H9 (cell line): ENCODE measurements around the gene ALDH9A1. TPM values are rescaled to one million over a fixed set of nuclear protein-coding genes. Genes with fewer than 3 reads are reported as not detected.

Experiments
- DNase-seq: peaks from one replicate; pipeline ENCODE4 v3.0.0-alpha.2; 2017
- H2AFZ ChIP-seq: one replicate; pipeline ENCODE4 v1.6.1; 2013; ENCODE audit warnings: mild to moderate bottlenecking, low read length, control low read depth, moderate library complexity
- H2AK5ac ChIP-seq: 2 replicates; pipeline ENCODE4 v1.6.1; 2013; ENCODE audit warnings: low read length, control low read depth, mixed read lengths; ENCODE audit not compliant: insufficient read length
- H2BK120ac ChIP-seq: one replicate; pipeline ENCODE4 v1.6.1; 2013; ENCODE audit warnings: low read depth, mild to moderate bottlenecking, low read length, control low read depth, inconsistent platforms; ENCODE audit not compliant: poor library complexity, severe bottlenecking
- H2BK12ac ChIP-seq: 2 replicates; pipeline ENCODE4 v1.6.1; 2013; ENCODE audit warnings: low read length, control low read depth, mixed read lengths, low read depth; ENCODE audit not compliant: insufficient read length
- H2BK15ac ChIP-seq: 2 replicates; pipeline ENCODE4 v1.6.1; 2013; ENCODE audit warnings: low read depth, low read length, control low read depth
- H2BK20ac ChIP-seq: one replicate; pipeline ENCODE4 v1.6.1; 2013; ENCODE audit warnings: low read depth, mild to moderate bottlenecking, low read length, control low read depth, inconsistent platforms; ENCODE audit not compliant: poor library complexity, severe bottlenecking
- H2BK5ac ChIP-seq: 2 replicates; pipeline ENCODE4 v1.6.1; 2013; ENCODE audit warnings: low read length, control low read depth, mixed read lengths; ENCODE audit not compliant: insufficient read length
- H3K14ac ChIP-seq: 2 replicates; pipeline ENCODE4 v1.6.1; 2013; ENCODE audit warnings: low read length, control low read depth; ENCODE audit not compliant: insufficient read depth
- H3K18ac ChIP-seq: 2 replicates; pipeline ENCODE4 v1.6.1; 2013; ENCODE audit warnings: low read depth, mild to moderate bottlenecking, mixed read lengths, low read length, control low read depth; ENCODE audit not compliant: insufficient read length
- H3K23ac ChIP-seq: 2 replicates; pipeline ENCODE4 v1.6.1; 2013; ENCODE audit warnings: low read length, control low read depth, mixed read lengths, low read depth; ENCODE audit not compliant: insufficient read length
- H3K23me2 ChIP-seq: 2 replicates; pipeline ENCODE4 v1.6.1; 2013; ENCODE audit warnings: low read depth, mild to moderate bottlenecking, mixed read lengths, low read length, control low read depth; ENCODE audit not compliant: insufficient read length, poor library complexity, severe bottlenecking
- H3K27ac ChIP-seq: 2 replicates; pipeline ENCODE4 v1.5.1; 2013; ENCODE audit warnings: low read length, control low read depth, mixed read lengths, low read depth; ENCODE audit not compliant: insufficient read length
- H3K27me3 ChIP-seq: 2 replicates; pipeline ENCODE4 v1.6.1; 2013; ENCODE audit warnings: low read length, control low read depth, inconsistent platforms; ENCODE audit not compliant: insufficient read depth
- H3K4ac ChIP-seq: 2 replicates; pipeline ENCODE4 v1.6.1; 2013; ENCODE audit warnings: low read depth, mild to moderate bottlenecking, control low read depth, inconsistent platforms, low read length, moderate library complexity
- H3K4me1 ChIP-seq: 2 replicates; pipeline ENCODE4 v1.6.1; 2013; ENCODE audit warnings: low read length, control low read depth, inconsistent platforms; ENCODE audit not compliant: insufficient read depth
- H3K4me2 ChIP-seq: 2 replicates; pipeline ENCODE4 v1.6.1; 2013; ENCODE audit warnings: low read length, control low read depth, mixed read lengths; ENCODE audit not compliant: insufficient read length, insufficient read depth
- H3K56ac ChIP-seq: 2 replicates; pipeline ENCODE4 v1.6.1; 2013; ENCODE audit warnings: low read depth, mild to moderate bottlenecking, mixed read lengths, low read length, control low read depth; ENCODE audit not compliant: insufficient read length
- H3K79me1 ChIP-seq: 2 replicates; pipeline ENCODE4 v1.6.1; 2013; ENCODE audit warnings: low read depth, mild to moderate bottlenecking, moderate library complexity, low read length, control low read depth, inconsistent platforms; ENCODE audit not compliant: insufficient read depth, poor library complexity, severe bottlenecking
- H3K79me2 ChIP-seq: 2 replicates; pipeline ENCODE4 v1.6.1; 2013; ENCODE audit warnings: low read length, control low read depth, inconsistent platforms; ENCODE audit not compliant: insufficient read depth
- H3K9ac ChIP-seq: 2 replicates; pipeline ENCODE4 v1.6.1; 2013; ENCODE audit warnings: low read length, control low read depth, mixed read lengths; ENCODE audit not compliant: insufficient read length; ENCODE audit errors: extremely low read depth
- H3K9me3 ChIP-seq: one replicate; pipeline ENCODE4 v1.6.1; 2013; ENCODE audit warnings: low read depth, low read length, inconsistent platforms; ENCODE audit not compliant: control insufficient read depth
- H3T11ph ChIP-seq: one replicate; pipeline ENCODE4 v1.6.1; 2013; ENCODE audit warnings: mild to moderate bottlenecking, low read length, control low read depth, inconsistent platforms
- H4K20me1 ChIP-seq: one replicate; pipeline ENCODE4 v1.6.1; 2013; ENCODE audit not compliant: control insufficient read depth, insufficient read length, insufficient read depth
- H4K5ac ChIP-seq: 2 replicates; pipeline ENCODE4 v1.6.1; 2013; ENCODE audit warnings: low read depth, mild to moderate bottlenecking, mixed read lengths, low read length, control low read depth; ENCODE audit not compliant: insufficient read length
- H4K8ac ChIP-seq: replicated peaks from 2 replicates; pipeline ENCODE4 v1.6.1; 2013; ENCODE audit warnings: low read length, control low read depth, mixed read lengths, low read depth; ENCODE audit not compliant: insufficient read length
- H4K91ac ChIP-seq: 2 replicates; pipeline ENCODE4 v1.6.1; 2013; ENCODE audit warnings: low read depth, mild to moderate bottlenecking, moderate library complexity, mixed read lengths, low read length, control low read depth; ENCODE audit not compliant: insufficient read length
- H3K27ac Mint-ChIP-seq, 3 experiments: 2 replicates in 2 of 3; 3 replicates in 1 of 3; pipeline ENCODE4 v1.8.0; 2020 to 2021; ENCODE audit warnings: mixed read lengths in 3 of 3, mild to moderate bottlenecking in 1 of 3, moderate library complexity in 1 of 3
- H3K27me3 Mint-ChIP-seq: 2 replicates; pipeline ENCODE4 v1.8.0; 2021; ENCODE audit warnings: low read depth, mild to moderate bottlenecking, moderate library complexity, mixed read lengths
- H3K36me3 Mint-ChIP-seq, 3 experiments: 2 replicates in 2 of 3; 3 replicates in 1 of 3; pipeline ENCODE4 v1.8.0; 2020 to 2021; ENCODE audit warnings: low read depth in 3 of 3, mixed read lengths in 3 of 3; ENCODE audit not compliant: insufficient read depth in 1 of 3
- H3K4me1 Mint-ChIP-seq, 2 experiments: 2 replicates each; pipeline ENCODE4 v1.8.0; 2020; ENCODE audit warnings: mixed read lengths in 2 of 2
- H3K4me3 Mint-ChIP-seq, 2 experiments: 2 replicates in 1 of 2; 3 replicates in 1 of 2; pipeline ENCODE4 v1.8.0; 2020 to 2021; ENCODE audit warnings: mild to moderate bottlenecking in 2 of 2, mixed read lengths in 2 of 2, moderate library complexity in 1 of 2
- H3K9me3 Mint-ChIP-seq, 2 experiments: 2 replicates in 1 of 2; 3 replicates in 1 of 2; pipeline ENCODE4 v1.8.0; 2020; ENCODE audit warnings: mild to moderate bottlenecking in 2 of 2, mixed read lengths in 2 of 2, moderate library complexity in 1 of 2
- CTCF ChIP-seq: fragments of 200-600 bp; sonication (generic); conservative IDR thresholded peaks from 3 replicates; pipeline ENCODE4 v1.8.0; 2021; ENCODE audit warnings: antibody characterized with exemption, mild to moderate bottlenecking
- WGBS: extraction: QIAGEN DNeasy Blood & Tissue Kit; methylation state at CpG from one replicate; pipeline ENCODE4 v1.1.7; 2013; ENCODE audit warnings: missing lambda C conversion rate, low lambda C conversion rate, mixed read lengths; ENCODE audit not compliant: insufficient read length; ENCODE audit errors: extremely low coverage; 5-methylcytosine and 5-hydroxymethylcytosine counted together
- total RNA-seq: library from RNA; stranded (reverse); gene quantifications from 2 replicates; pipeline ENCODE4 v1.2.1, GENCODE V29; 2021

Gene ALDH9A1
- total RNA-seq, 1 experiment from 2014 or later = 55.0 TPM

- H3K4me1 Mint-ChIP-seq = peaks cover 27 to 33% of the 10 kb centered on the region in 2 experiments
- WGBS = no CpG with 5 or more reads among the region's 26 CpGs
- no peak overlapping the region for H3K4ac ChIP-seq
Observed at GRCh38 chr1:165629848-165630628, 68.3 kb downstream of the ALDH9A1 start.

More at GRCh38 chr1:165629848-165630628, 68.3 kb downstream of the ALDH9A1 start:
- Histone ChIP-seq H3T11ph (no peak overlapping the region), H3K79me1 (no peaks in the 10 kb centered on the region), H3K56ac (no peak overlapping the region), H3K27ac (peak overlapping the region; percentile 62), H2BK20ac (no peak overlapping the region), H2AK5ac (no peak overlapping the region), H3K23me2 (peaks cover 11% of the 10 kb centered on the region), H3K14ac (peak overlapping the region; percentile 78), H2BK120ac (no peak overlapping the region), H3K23ac (no peak overlapping the region), H3K18ac (peak overlapping the region; percentile 67), H2BK15ac (no peak overlapping the region), H2BK12ac (no peak overlapping the region), H2BK5ac (no peak overlapping the region), H4K5ac (no peak overlapping the region), H4K20me1 (no peaks in the 10 kb centered on the region), H3K9me3 (no peaks in the 10 kb centered on the region), H3K79me2 (peaks cover 2% of the 10 kb centered on the region; the same call in 1 of the 2 replicates), H3K27me3 (no peaks in the 10 kb centered on the region), H4K8ac (no peak overlapping the region), H3K4me2 (peak overlapping the region; percentile 95), H2AFZ (peak overlapping the region; percentile 41), H4K91ac (no peak overlapping the region), H3K4me1 (peaks cover 5% of the 10 kb centered on the region; the same call in 1 of the 2 replicates), H3K9ac (peak overlapping the region; percentile 77)
- peak overlapping the region in 1 of 3 experiments; percentile 57; a peak in 1 of 7 replicates for H3K27ac Mint-ChIP-seq
- peak; percentile 80 for DNase-seq
- H3K27me3 Mint-ChIP-seq = no peaks in the 10 kb centered on the region
- H3K36me3 Mint-ChIP-seq = no peaks in the 10 kb centered on the region
- no peak for TF ChIP-seq CTCF
- H3K9me3 Mint-ChIP-seq = no peaks in the 10 kb centered on the region
- no peak overlapping the region for H3K4me3 Mint-ChIP-seq
